H1 (cell line): ENCODE data around the gene SRF. TPM values are rescaled to one million over a fixed set of nuclear protein-coding genes. Genes with fewer than 3 reads are reported as not detected.

Experiments
- CTCF ChIA-PET: fragments of 300-600 bp; sonication (Branson Sonifier 250); formaldehyde crosslinking; loops from one replicate; lab custom pipeline; 2021; ENCODE audit not compliant: partially characterized antibody; lab: Charles Lee
- POLR2A ChIA-PET: fragments of 300-600 bp; sonication (Branson Sonifier 250); formaldehyde crosslinking; loops from one replicate; lab custom pipeline; 2021; ENCODE audit warnings: inconsistent platforms; ENCODE audit not compliant: partially characterized antibody; lab: Charles Lee
- DNase-seq, 2 experiments: peaks; one replicate each; pipeline versions ENCODE4 v3.0.0 to v3.0.0-alpha.2; 2010 to 2022; ENCODE audit warnings: low spot score in 2 of 2, low read depth in 1 of 2, mixed read lengths in 1 of 2
- FAIRE-seq: peaks from 2 replicates; lab custom pipeline; 2011; peaks lifted over from hg19 to GRCh38; lab: Jason Lieb, UNC
- H2AFZ ChIP-seq: 2 replicates; pipeline ENCODE4 v1.8.1; 2012; ENCODE audit warnings: low read length, inconsistent platforms
- H2AK5ac ChIP-seq: 2 replicates; pipeline ENCODE4 v1.6.1; 2013; ENCODE audit warnings: low read depth, low read length
- H2BK120ac ChIP-seq: replicated peaks from 2 replicates; pipeline ENCODE3; 2013; ENCODE audit warnings: low read depth, low read length, inconsistent platforms
- H2BK12ac ChIP-seq: 2 replicates; pipeline ENCODE4 v1.6.1; 2013; ENCODE audit warnings: low read depth, low read length
- H2BK15ac ChIP-seq: 2 replicates; pipeline ENCODE4 v1.6.1; 2013; ENCODE audit warnings: low read length
- H2BK20ac ChIP-seq: 2 replicates; pipeline ENCODE4 v1.6.1; 2013; ENCODE audit warnings: low read length
- H2BK5ac ChIP-seq: 2 replicates; pipeline ENCODE4 v1.6.1; 2013; ENCODE audit warnings: low read depth, low read length
- H3K14ac ChIP-seq: 2 replicates; pipeline ENCODE4 v1.6.1; 2013; ENCODE audit warnings: inconsistent platforms; ENCODE audit not compliant: insufficient read length
- H3K18ac ChIP-seq: 2 replicates; pipeline ENCODE4 v1.6.1; 2013; ENCODE audit warnings: low read length; ENCODE audit errors: extremely low read depth
- H3K23ac ChIP-seq: 2 replicates; pipeline ENCODE4 v1.6.1; 2013; ENCODE audit warnings: inconsistent platforms; ENCODE audit not compliant: insufficient read length
- H3K23me2 ChIP-seq: 2 replicates; pipeline ENCODE4 v1.6.1; 2013; ENCODE audit warnings: low read depth, low read length
- H3K27ac ChIP-seq: 2 replicates; pipeline ENCODE4 v1.6.1; 2011; ENCODE audit warnings: low read depth, low read length, inconsistent platforms
- H3K27me3 ChIP-seq, 4 experiments: replicated peaks in 1 of 4; 1 replicate in 1 of 4; 2 replicates in 3 of 4; pipeline versions ENCODE4 v1.6.1 to v1.8.1; 2011 to 2013; ENCODE audit warnings: low read length in 3 of 4, mild to moderate bottlenecking in 3 of 4, inconsistent platforms in 2 of 4, mixed read lengths in 2 of 4, moderate library complexity in 1 of 4; ENCODE audit not compliant: control insufficient read depth in 3 of 4, insufficient read depth in 3 of 4; ENCODE audit errors: extremely low read depth in 1 of 4
- H3K36me3 ChIP-seq, 4 experiments: 2 replicates each; pipeline versions ENCODE4 v1.6.1 to v1.8.1; 2011 to 2013; ENCODE audit warnings: mild to moderate bottlenecking in 4 of 4, low read length in 3 of 4, moderate library complexity in 2 of 4, control low read depth in 1 of 4, inconsistent platforms in 1 of 4; ENCODE audit not compliant: insufficient read depth in 4 of 4, control insufficient read depth in 2 of 4
- H3K4ac ChIP-seq: replicated peaks from 2 replicates; pipeline ENCODE3; 2013; ENCODE audit warnings: low read length, low read depth, mixed read lengths, inconsistent platforms; ENCODE audit not compliant: insufficient read length
- H3K4me1 ChIP-seq, 4 experiments: replicated peaks in 1 of 4; 1 replicate in 1 of 4; 2 replicates in 3 of 4; pipeline versions ENCODE4 v1.6.1 to v1.8.1; 2011 to 2013; ENCODE audit warnings: low read length in 3 of 4, inconsistent platforms in 2 of 4, mixed read lengths in 1 of 4; ENCODE audit not compliant: insufficient read depth in 4 of 4, control insufficient read depth in 3 of 4
- H3K4me2 ChIP-seq, 2 experiments: 2 replicates each; pipeline versions ENCODE4 v1.6.1 to v1.8.1; 2011 to 2013; ENCODE audit warnings: low read depth in 2 of 2, low read length in 2 of 2, control low read depth in 1 of 2, inconsistent platforms in 1 of 2, mild to moderate bottlenecking in 1 of 2; ENCODE audit not compliant: insufficient read depth in 1 of 2
- H3K4me3 ChIP-seq, 4 experiments: fragments of 200-600, 300-600 bp in 1 of 4; sonication (generic), shearing (Covaris generic), sonication (Bioruptor Twin) in 1 of 4; 2 replicates each; pipeline versions ENCODE4 v1.5.1 to v1.8.1; 2011 to 2016; ENCODE audit warnings: low read length in 4 of 4, low read depth in 3 of 4, control low read depth in 2 of 4, inconsistent platforms in 2 of 4, mild to moderate bottlenecking in 2 of 4, mixed read lengths in 1 of 4, moderate library complexity in 1 of 4; ENCODE audit not compliant: insufficient read depth in 2 of 4; ENCODE audit errors: extremely low read depth in 1 of 4
- H3K56ac ChIP-seq: replicated peaks from 2 replicates; pipeline ENCODE3; 2013; ENCODE audit warnings: low read depth, mild to moderate bottlenecking, mixed read lengths, low read length, inconsistent platforms; ENCODE audit not compliant: insufficient read length
- H3K79me1 ChIP-seq: 2 replicates; pipeline ENCODE4 v1.6.1; 2013; ENCODE audit warnings: low read depth, low read length, control low read depth
- H3K79me2 ChIP-seq, 2 experiments: 2 replicates each; pipeline versions ENCODE4 v1.6.1 to v1.8.1; 2012 to 2013; ENCODE audit warnings: low read length in 2 of 2, mild to moderate bottlenecking in 2 of 2, inconsistent platforms in 1 of 2; ENCODE audit not compliant: insufficient read depth in 2 of 2, control insufficient read depth in 1 of 2
- H3K9ac ChIP-seq, 4 experiments: replicated peaks in 1 of 4; 1 replicate in 1 of 4; 2 replicates in 3 of 4; pipeline versions ENCODE4 v1.6.1 to v1.8.1; 2011 to 2013; ENCODE audit warnings: low read depth in 3 of 4, low read length in 3 of 4, control low read depth in 2 of 4, mild to moderate bottlenecking in 2 of 4, moderate library complexity in 2 of 4, inconsistent platforms in 1 of 4; ENCODE audit errors: extremely low read depth in 1 of 4
- H3K9me3 ChIP-seq, 2 experiments: 2 replicates each; pipeline versions ENCODE4 v1.6.1 to v1.8.1; 2012 to 2013; ENCODE audit warnings: mild to moderate bottlenecking in 2 of 2, moderate library complexity in 2 of 2, control low read depth in 1 of 2, inconsistent platforms in 1 of 2, low read depth in 1 of 2, low read length in 1 of 2, mixed read lengths in 1 of 2; ENCODE audit not compliant: insufficient read depth in 2 of 2
- H4K20me1 ChIP-seq, 2 experiments: replicated peaks in 1 of 2; 2 replicates each; pipeline versions ENCODE3 to v1.8.1; 2011 to 2013; ENCODE audit warnings: inconsistent platforms in 2 of 2, low read length in 2 of 2, mild to moderate bottlenecking in 1 of 2; ENCODE audit not compliant: insufficient read depth in 2 of 2, control insufficient read depth in 1 of 2
- H4K5ac ChIP-seq: 2 replicates; pipeline ENCODE4 v1.6.1; 2013; ENCODE audit warnings: low read length, low read depth, mixed read lengths, inconsistent platforms; ENCODE audit not compliant: insufficient read length
- H4K8ac ChIP-seq: 2 replicates; pipeline ENCODE4 v1.8.0; 2013; ENCODE audit warnings: mild to moderate bottlenecking, moderate library complexity, low read length, inconsistent platforms; ENCODE audit not compliant: insufficient read depth; ENCODE audit errors: extremely low read depth
- H4K91ac ChIP-seq: replicated peaks from 2 replicates; pipeline ENCODE3; 2013; ENCODE audit warnings: low read length, mixed read lengths, inconsistent platforms; ENCODE audit not compliant: insufficient read length
- CBX8 ChIP-seq: fragments of 300-800, 300-1000 bp; sonication (generic); IDR thresholded peaks from 2 replicates; pipeline ENCODE4 v1.7.1; 2016; ENCODE audit warnings: low read depth, low read length, borderline replicate concordance
- EGR1 ChIP-seq: IDR thresholded peaks from 2 replicates; pipeline ENCODE4 v1.6.1; 2011; ENCODE audit warnings: low read depth, low read length, borderline replicate concordance
- EP300 ChIP-seq, 2 experiments: IDR thresholded peaks; 1 replicate in 1 of 2; 2 replicates in 1 of 2; pipeline ENCODE4 v1.6.1; 2011 to 2012; ENCODE audit warnings: low read depth in 2 of 2, low read length in 2 of 2, mild to moderate bottlenecking in 2 of 2, borderline replicate concordance in 1 of 2, inconsistent platforms in 1 of 2, moderate library complexity in 1 of 2
- HDAC6 ChIP-seq: IDR thresholded peaks from one replicate; pipeline ENCODE4 v1.7.1; 2012; ENCODE audit warnings: low read depth, mild to moderate bottlenecking, inconsistent platforms, low read length, moderate library complexity
- PHF8 ChIP-seq: fragments of 200-600 bp; sonication (generic); conservative IDR thresholded peaks from 2 replicates; pipeline ENCODE4 v1.7.1; 2012; ENCODE audit warnings: low read depth, mild to moderate bottlenecking, inconsistent platforms, low read length, moderate library complexity
- POLR2A ChIP-seq, 2 experiments: IDR thresholded peaks; 1 replicate in 1 of 2; 2 replicates in 1 of 2; pipeline ENCODE4 v1.6.1; 2011; ENCODE audit warnings: low read depth in 2 of 2, low read length in 2 of 2, mild to moderate bottlenecking in 2 of 2; ENCODE audit errors: control extremely low read depth in 1 of 2
- RFX5 ChIP-seq: IDR thresholded peaks from 2 replicates; pipeline ENCODE4 v1.6.1; 2011; ENCODE audit warnings: low read depth, low read length, improper control_type of control experiment, borderline replicate concordance
- RXRA ChIP-seq: IDR thresholded peaks from 2 replicates; pipeline ENCODE4 v1.6.1; 2011; ENCODE audit warnings: low read depth, mild to moderate bottlenecking, low read length, moderate library complexity; ENCODE audit not compliant: insufficient read depth
- TEAD4 ChIP-seq: IDR thresholded peaks from 2 replicates; pipeline ENCODE4 v1.6.1; 2012; ENCODE audit warnings: low read depth, low read length, inconsistent platforms, mixed read lengths
- WGBS, 2 experiments: shearing (Covaris generic) in 1 of 2; methylation state at CpG; one replicate each; pipeline versions ENCODE4 v1.1.6 to v1.1.7; 2013 to 2015; ENCODE audit warnings: low lambda C conversion rate in 2 of 2, mixed read lengths in 2 of 2, inconsistent platforms in 1 of 2, low coverage in 1 of 2, missing lambda C conversion rate in 1 of 2; ENCODE audit not compliant: insufficient replicate concordance in 2 of 2, insufficient coverage in 1 of 2, insufficient read length in 1 of 2; ENCODE audit errors: extremely low coverage in 1 of 2, missing lambda C conversion rate in 1 of 2; 5-methylcytosine and 5-hydroxymethylcytosine counted together
- polyA plus RNA-seq, 7 experiments: library from polyadenylated mRNA; depleted of rRNA in 3 of 7; stranded (reverse) in 5 of 7; unstranded in 2 of 7; fragments of >200 nt in 5 of 7; fragments of 200-250 nt in 2 of 7; gene quantifications; 1 replicate in 5 of 7; 2 replicates in 1 of 7; 4 replicates in 1 of 7; pipeline versions ENCODE4 v1.2.1 to v1.2.3, GENCODE V29; 2011 to 2013; ENCODE audit warnings: missing spikeins in 2 of 7, mixed read lengths in 2 of 7
- total RNA-seq: library from RNA; stranded (reverse); fragmentation: NEBNext Ultra II Directional; extraction: Animal tissue kit (Norgen Biotek cat#: 25700); gene quantifications from 2 replicates; pipeline ENCODE4 v1.2.1, GENCODE V29; 2021

The SRF gene
- total and polyA plus RNA-seq, 2 of the 8 experiments (the other 6 are each of a cell fraction or from before 2014, with no cell fraction given) = 49.0 to 69.5 TPM

DNA sequence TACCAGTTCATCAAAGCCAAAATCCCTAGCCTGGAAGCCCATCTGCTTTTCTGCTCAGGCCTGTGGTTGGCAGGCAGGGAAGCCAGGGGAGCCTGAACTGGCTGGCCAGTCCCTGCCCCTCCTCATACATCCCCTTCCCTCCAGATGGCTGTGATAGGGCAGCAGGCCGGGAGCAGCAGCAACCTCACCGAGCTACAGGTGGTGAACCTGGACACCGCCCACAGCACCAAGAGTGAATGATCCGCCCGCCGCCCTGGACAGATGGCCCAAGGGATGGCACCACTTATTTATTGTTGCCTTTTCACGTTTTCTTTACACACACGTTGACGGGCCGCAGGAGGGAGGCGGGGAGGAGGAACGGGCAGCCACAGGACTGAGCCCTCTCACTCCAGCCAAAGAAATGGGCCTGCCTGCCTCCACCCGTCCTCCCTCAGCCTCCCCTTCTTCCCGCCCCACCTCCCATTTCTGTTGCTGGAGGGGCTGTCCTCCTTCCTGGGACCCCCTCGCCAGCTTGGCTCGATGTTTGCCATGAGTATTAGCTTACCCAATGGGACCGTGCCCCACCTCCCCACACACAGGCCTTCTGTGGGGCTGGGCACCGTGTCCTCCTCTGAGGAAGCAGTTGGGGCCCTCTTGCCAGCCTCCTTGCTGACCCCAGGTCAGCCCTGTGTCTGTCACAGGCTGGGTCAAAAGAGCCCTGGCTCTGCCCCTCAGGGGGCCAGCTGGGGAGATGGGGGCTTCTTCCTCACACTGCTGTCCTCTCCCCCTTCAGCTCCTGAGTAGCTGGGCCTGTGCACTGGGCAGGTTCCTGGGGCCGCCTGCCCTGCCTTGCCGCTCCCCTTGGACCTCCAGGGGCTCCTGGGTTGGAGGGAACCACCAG, 8.1 kb downstream of the SRF start:
- Histone ChIP-seq H3K18ac (no peak overlapping the region), H3K56ac (no peak overlapping the region), H3K27me3 (no peaks in the 10 kb centered on the region), H3K14ac (no peak overlapping the region), H2BK20ac (no peak overlapping the region), H3K4me3 (no peak overlapping the region), H3K9ac (no peak overlapping the region), H2BK120ac (no peak overlapping the region), H3K79me2 (peaks cover 0 to 7% of the 10 kb centered on the region in 2 experiments; a peak in 2 of 4 replicates), H2BK12ac (no peak overlapping the region), H4K20me1 (peaks cover 3 to 18% of the 10 kb centered on the region in 2 experiments), H3K36me3 (peaks cover 20 to 36% (median 34%) of the 10 kb centered on the region in 4 experiments), H3K27ac (no peak overlapping the region), H2AFZ (no peak overlapping the region), H3K4ac (no peak overlapping the region), H2AK5ac (no peak overlapping the region), H3K23ac (no peak overlapping the region), H4K91ac (no peak overlapping the region), H3K9me3 (no peaks in the 10 kb centered on the region), H2BK15ac (no peak overlapping the region), H3K23me2 (peaks cover 9% of the 10 kb centered on the region), H3K4me1 (peaks cover 0 to 3% (median 2%) of the 10 kb centered on the region in 4 experiments; a peak in 2 of 7 replicates), H4K8ac (peak overlapping the region; percentile 29; the same call in 1 of the 2 replicates), H3K79me1 (peaks cover 3% of the 10 kb centered on the region; the same call in 1 of the 2 replicates), H3K4me2 (no peak overlapping the region), H2BK5ac (no peak overlapping the region), H4K5ac (no peak overlapping the region)
- ChIA-PET CTCF (interaction anchor here (1.2 kb wide), 1 partner anchor 9 kb away, joined by 5 read pairs; the partner anchor contains the start of gene SRF), POLR2A (interaction anchor here (0.6 to 4.0 kb wide), 8 partner anchors 7 to 102 kb away, joined by 3 to 30 read pairs (median 3); partner anchors contain the start of gene DNPH1)
- WGBS, 2 experiments = 92% methylated on average over 20 of the region's 20 CpGs; no CpG with 5 or more reads in 1 of the 2 experiments
- no peak for DNase-seq
- no peak for FAIRE-seq
- no peak for TF ChIP-seq EGR1
- no peak for TF ChIP-seq EP300 (IDR thresholded peaks at IDR 0.05; ENCODE audit: borderline replicate concordance in 1 of 2, low read depth in 2 of 2, low read length in 2 of 2)
- no peak for TF ChIP-seq CBX8
- TF ChIP-seq HDAC6 = no peak
- no peak for TF ChIP-seq TEAD4
- no peak for TF ChIP-seq PHF8
- no peak for TF ChIP-seq POLR2A (IDR thresholded peaks at IDR 0.05; ENCODE audit: control extremely low read depth in 1 of 2, low read depth in 2 of 2, low read length in 2 of 2)
- no peak for TF ChIP-seq RFX5
- no peak for TF ChIP-seq RXRA
